Measurements from ENCODE around the gene IRGQ. TPM values are rescaled to one million over a fixed set of nuclear protein-coding genes. Genes with fewer than 3 reads are reported as not detected.
A peak's percentile ranks its signal among the peaks of the same experiment; 100 is the strongest.

IRGQ gene
- total and polyA plus RNA-seq, 12 donors = 7.0 to 57.9 (median 21.5) TPM

DNA sequence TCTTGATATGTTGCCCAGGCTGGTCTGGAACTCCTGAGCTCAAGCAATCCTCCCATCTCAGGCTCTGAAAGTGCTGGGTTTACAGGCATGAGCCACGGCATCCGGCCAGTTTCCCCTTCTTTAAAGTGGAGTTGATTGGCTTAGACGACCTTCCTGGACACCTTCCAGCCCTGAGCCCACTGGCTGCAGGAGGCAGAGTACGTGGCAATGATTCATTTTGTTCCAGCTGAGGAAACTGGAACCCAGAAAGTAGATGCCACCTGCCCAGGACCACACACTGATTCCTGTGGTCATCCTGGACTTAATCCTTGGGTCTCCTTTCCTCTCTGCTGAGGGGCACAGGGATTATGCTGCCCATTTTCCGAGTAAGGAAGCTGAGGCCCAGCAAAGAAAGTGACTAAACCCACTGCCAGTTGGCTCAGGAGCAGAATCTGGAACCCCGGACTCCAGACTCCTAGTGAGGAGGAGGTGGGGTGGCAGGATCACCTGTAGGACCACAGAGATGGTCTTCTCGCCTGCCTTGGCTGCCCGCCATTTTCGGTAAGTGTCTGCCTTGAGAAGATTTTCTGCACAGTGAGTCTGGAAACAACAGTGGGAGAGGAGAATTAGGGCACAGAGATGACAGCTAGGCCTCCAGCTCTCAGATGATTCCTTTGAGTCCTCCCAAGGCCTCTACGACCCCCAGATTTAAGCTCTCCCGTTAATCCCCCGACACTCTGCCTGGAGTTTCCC is 21.3 kb downstream of the IRGQ start:
- Histone ChIP-seq H3K27ac (peak overlapping the region in 4 of 5 donors; percentile 69 to 86 (median 80)), H3K27me3 (no peaks in the 10 kb centered on the region), H3K9me3 (replicated peaks in 1 of 3) (no peaks in the 10 kb centered on the region), H3K36me3 (replicated peaks in 1 of 2) (no peaks in the 10 kb centered on the region), H3K4me3 (peak overlapping the region in 2 of 4 donors; percentile 65 to 72), H3K4me1 (replicated peaks in 1 of 2) (peaks cover 9 to 20% of the 10 kb centered on the region in 2 donors)
- TF ChIP-seq, protein P1, sequence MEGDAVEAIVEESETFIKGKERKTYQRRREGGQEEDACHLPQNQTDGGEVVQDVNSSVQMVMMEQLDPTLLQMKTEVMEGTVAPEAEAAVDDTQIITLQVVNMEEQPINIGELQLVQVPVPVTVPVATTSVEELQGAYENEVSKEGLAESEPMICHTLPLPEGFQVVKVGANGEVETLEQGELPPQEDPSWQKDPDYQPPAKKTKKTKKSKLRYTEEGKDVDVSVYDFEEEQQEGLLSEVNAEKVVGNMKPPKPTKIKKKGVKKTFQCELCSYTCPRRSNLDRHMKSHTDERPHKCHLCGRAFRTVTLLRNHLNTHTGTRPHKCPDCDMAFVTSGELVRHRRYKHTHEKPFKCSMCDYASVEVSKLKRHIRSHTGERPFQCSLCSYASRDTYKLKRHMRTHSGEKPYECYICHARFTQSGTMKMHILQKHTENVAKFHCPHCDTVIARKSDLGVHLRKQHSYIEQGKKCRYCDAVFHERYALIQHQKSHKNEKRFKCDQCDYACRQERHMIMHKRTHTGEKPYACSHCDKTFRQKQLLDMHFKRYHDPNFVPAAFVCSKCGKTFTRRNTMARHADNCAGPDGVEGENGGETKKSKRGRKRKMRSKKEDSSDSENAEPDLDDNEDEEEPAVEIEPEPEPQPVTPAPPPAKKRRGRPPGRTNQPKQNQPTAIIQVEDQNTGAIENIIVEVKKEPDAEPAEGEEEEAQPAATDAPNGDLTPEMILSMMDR (IDR thresholded peaks at IDR 0.05) = no peak
- no peak for TF ChIP-seq POLR2A (IDR thresholded peaks at IDR 0.05)
- peak in 1 of 7 donors; percentile 64 for DNase-seq
- WGBS, 4 donors = 19 to 34% (median 29%) methylated on average over 10 to 12 of the region's 12 CpGs
- intact Hi-C loops (cut with DNase I) = no loop called here

DNA sequence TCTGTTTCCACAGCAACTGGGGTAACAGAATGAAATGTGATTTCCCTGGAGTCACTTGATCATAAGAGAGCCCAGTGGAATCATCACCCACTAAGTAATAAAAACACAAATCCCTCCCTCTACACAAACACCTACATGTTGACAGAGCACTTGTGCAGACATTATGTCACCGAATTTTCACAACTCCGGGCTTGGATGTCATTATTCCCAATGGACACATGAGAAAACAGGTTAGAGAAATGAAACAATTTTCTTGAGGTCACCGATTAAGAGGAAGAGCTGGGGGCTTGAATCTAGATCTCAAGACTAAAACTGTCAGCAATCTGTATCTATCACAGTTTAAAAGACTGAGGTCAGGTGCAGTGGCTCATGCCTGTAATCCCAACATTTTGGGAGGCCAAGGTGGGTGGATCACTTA is 23.8 kb downstream of the IRGQ start:
- DNase-seq = no peak
- TF ChIP-seq POLR2A (IDR thresholded peaks at IDR 0.05) = no peak
- TF ChIP-seq, protein P1 (IDR thresholded peaks at IDR 0.05) = no peak
- Histone ChIP-seq H3K4me3 (no peak overlapping the region), H3K4me1 (replicated peaks in 1 of 2) (peaks cover 9 to 20% of the 10 kb centered on the region in 2 donors), H3K27ac (no peak overlapping the region), H3K27me3 (no peaks in the 10 kb centered on the region), H3K36me3 (replicated peaks in 1 of 2) (no peaks in the 10 kb centered on the region), H3K9me3 (replicated peaks in 1 of 3) (no peaks in the 10 kb centered on the region)
- intact Hi-C loops (cut with DNase I) = no loop called here
- 81 to 89% (median 83%) methylated on average over 3 of the region's 3 CpGs for whole genome bisulfite sequencing, 4 donors

- TF ChIP-seq POLR2A (IDR thresholded peaks at IDR 0.05) = no peak
- DNase-seq = no peak
- H3K4me1 ChIP-seq (replicated peaks in 1 of 2) = peaks cover 9 to 15% of the 10 kb centered on the region in 2 donors
Measured at GRCh38 chr19:43570174-43570791, 25.7 kb downstream of the IRGQ start.

GRCh38 chr19:43569657-43570056 is 26.3 kb downstream of the IRGQ start:
- no peaks in the 10 kb centered on the region for H3K9me3 ChIP-seq (replicated peaks in 1 of 3)
- no peak for DNase-seq
- H3K27me3 ChIP-seq = no peaks in the 10 kb centered on the region
- 50 to 70% (median 57%) methylated on average over 5 of the region's 5 CpGs for WGBS, 4 donors
- peaks cover 5 to 10% of the 10 kb centered on the region in 2 donors for H3K4me1 ChIP-seq (replicated peaks in 1 of 2)
- H3K27ac ChIP-seq = no peak overlapping the region
- H3K36me3 ChIP-seq (replicated peaks in 1 of 2) = no peaks in the 10 kb centered on the region
- intact Hi-C loops (cut with DNase I) = no loop called here
- TF ChIP-seq POLR2A (IDR thresholded peaks at IDR 0.05) = no peak
- TF ChIP-seq, protein P1 (IDR thresholded peaks at IDR 0.05) = no peak
- H3K4me3 ChIP-seq = no peak overlapping the region

More at GRCh38 chr19:43570174-43570791, 25.7 kb downstream of the IRGQ start:
- no peaks in the 10 kb centered on the region for H3K9me3 ChIP-seq (replicated peaks in 1 of 3)
- no peaks in the 10 kb centered on the region for H3K27me3 ChIP-seq
- no peak overlapping the region for H3K27ac ChIP-seq
- no peaks in the 10 kb centered on the region for H3K36me3 ChIP-seq (replicated peaks in 1 of 2)
- intact Hi-C loops (cut with DNase I) = no loop called here
- WGBS, 4 donors = 71 to 91% (median 82%) methylated on average over 3 to 5 of the region's 5 CpGs
- no peak overlapping the region for H3K4me3 ChIP-seq
